Esophagus muscularis mucosa (tissue), 3 donors: ENCODE measurements around the gene UMPS.

Experiments used
- CTCF ChIP-seq, 3 experiments: fragments of 200-600 bp in 2 of 3; fragments of 450-650 bp in 1 of 3; sonication (generic) in 2 of 3; IDR thresholded peaks; one replicate each; pipeline ENCODE4 v1.5.1; 2017 to 2019; ENCODE audit warnings: antibody characterized with exemption in 3 of 3, mild to moderate bottlenecking in 2 of 3, moderate library complexity in 1 of 3
- POLR2A ChIP-seq: fragments of 450-650 bp; IDR thresholded peaks from one replicate; pipeline ENCODE4 v1.6.1; 2017; ENCODE audit warnings: antibody characterized with exemption, moderate library complexity, mild to moderate bottlenecking, low read depth
- POLR2AphosphoS5 ChIP-seq, 2 donors: sonication (generic); formaldehyde crosslinking; IDR thresholded peaks; one replicate each; pipeline ENCODE4 v1.6.1; 2017; ENCODE audit warnings: antibody characterized with exemption in 2 of 2

GRCh38 chr3:124760601-124761000 lies 30.3 kb downstream of the UMPS start:
- TF ChIP-seq CTCF (IDR thresholded peaks at IDR 0.05) (no peak), POLR2AphosphoS5 (IDR thresholded peaks at IDR 0.05) (no peak), POLR2A (no peak)
